ENCODE data around the gene MPL. TPM values are rescaled to one million over a fixed set of nuclear protein-coding genes. Genes with fewer than 3 reads are reported as not detected.
A peak's percentile ranks its signal among the peaks of the same experiment; 100 is the strongest.

The MPL gene
- total and polyA plus RNA-seq, 2 of the 13 experiments (the other 11 are each of a cell fraction or from before 2014, with no cell fraction given) = not detected

DNA sequence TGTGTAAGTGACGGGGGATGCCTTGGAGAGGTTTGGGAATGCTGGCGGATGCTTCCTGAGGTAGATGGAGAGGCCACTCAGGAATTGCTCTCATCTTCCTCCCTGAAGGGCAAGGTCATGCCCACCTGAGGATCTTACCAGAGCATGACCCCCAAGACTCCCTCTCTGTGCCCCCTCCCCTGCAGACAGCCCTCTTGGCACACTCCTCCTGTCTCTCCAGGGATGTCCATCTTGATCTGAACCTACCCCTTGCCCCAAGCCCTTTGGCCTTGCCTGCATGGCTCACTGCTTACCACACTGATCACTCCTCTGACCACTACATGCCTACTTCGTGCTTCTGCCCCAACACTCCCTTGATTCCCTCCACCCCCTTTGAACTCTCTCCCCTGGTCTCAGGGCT is 17.9 kb upstream of the MPL start (continued):
- TF ChIP-seq, protein P1, sequence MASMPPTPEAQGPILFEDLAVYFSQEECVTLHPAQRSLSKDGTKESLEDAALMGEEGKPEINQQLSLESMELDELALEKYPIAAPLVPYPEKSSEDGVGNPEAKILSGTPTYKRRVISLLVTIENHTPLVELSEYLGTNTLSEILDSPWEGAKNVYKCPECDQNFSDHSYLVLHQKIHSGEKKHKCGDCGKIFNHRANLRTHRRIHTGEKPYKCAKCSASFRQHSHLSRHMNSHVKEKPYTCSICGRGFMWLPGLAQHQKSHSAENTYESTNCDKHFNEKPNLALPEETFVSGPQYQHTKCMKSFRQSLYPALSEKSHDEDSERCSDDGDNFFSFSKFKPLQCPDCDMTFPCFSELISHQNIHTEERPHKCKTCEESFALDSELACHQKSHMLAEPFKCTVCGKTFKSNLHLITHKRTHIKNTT (CRISPR knock-in tag; IDR thresholded peaks at IDR 0.05) = no peak
- TF ChIP-seq EZH2 (conservative IDR thresholded peaks at IDR 0.05; ENCODE audit: low read depth, low read length) = no peak
- no peak for TF ChIP-seq KDM5A (IDR thresholded peaks at IDR 0.05; ENCODE audit: borderline replicate concordance, low read length)
- TF ChIP-seq, protein P2, sequence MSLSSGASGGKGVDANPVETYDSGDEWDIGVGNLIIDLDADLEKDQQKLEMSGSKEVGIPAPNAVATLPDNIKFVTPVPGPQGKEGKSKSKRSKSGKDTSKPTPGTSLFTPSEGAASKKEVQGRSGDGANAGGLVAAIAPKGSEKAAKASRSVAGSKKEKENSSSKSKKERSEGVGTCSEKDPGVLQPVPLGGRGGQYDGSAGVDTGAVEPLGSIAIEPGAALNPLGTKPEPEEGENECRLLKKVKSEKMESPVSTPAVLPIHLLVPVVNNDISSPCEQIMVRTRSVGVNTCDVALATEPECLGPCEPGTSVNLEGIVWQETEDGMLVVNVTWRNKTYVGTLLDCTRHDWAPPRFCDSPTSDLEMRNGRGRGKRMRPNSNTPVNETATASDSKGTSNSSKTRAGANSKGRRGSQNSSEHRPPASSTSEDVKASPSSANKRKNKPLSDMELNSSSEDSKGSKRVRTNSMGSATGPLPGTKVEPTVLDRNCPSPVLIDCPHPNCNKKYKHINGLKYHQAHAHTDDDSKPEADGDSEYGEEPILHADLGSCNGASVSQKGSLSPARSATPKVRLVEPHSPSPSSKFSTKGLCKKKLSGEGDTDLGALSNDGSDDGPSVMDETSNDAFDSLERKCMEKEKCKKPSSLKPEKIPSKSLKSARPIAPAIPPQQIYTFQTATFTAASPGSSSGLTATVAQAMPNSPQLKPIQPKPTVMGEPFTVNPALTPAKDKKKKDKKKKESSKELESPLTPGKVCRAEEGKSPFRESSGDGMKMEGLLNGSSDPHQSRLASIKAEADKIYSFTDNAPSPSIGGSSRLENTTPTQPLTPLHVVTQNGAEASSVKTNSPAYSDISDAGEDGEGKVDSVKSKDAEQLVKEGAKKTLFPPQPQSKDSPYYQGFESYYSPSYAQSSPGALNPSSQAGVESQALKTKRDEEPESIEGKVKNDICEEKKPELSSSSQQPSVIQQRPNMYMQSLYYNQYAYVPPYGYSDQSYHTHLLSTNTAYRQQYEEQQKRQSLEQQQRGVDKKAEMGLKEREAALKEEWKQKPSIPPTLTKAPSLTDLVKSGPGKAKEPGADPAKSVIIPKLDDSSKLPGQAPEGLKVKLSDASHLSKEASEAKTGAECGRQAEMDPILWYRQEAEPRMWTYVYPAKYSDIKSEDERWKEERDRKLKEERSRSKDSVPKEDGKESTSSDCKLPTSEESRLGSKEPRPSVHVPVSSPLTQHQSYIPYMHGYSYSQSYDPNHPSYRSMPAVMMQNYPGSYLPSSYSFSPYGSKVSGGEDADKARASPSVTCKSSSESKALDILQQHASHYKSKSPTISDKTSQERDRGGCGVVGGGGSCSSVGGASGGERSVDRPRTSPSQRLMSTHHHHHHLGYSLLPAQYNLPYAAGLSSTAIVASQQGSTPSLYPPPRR (CRISPR knock-in tag; IDR thresholded peaks at IDR 0.05; ENCODE audit: borderline replicate concordance) = no peak

DNA sequence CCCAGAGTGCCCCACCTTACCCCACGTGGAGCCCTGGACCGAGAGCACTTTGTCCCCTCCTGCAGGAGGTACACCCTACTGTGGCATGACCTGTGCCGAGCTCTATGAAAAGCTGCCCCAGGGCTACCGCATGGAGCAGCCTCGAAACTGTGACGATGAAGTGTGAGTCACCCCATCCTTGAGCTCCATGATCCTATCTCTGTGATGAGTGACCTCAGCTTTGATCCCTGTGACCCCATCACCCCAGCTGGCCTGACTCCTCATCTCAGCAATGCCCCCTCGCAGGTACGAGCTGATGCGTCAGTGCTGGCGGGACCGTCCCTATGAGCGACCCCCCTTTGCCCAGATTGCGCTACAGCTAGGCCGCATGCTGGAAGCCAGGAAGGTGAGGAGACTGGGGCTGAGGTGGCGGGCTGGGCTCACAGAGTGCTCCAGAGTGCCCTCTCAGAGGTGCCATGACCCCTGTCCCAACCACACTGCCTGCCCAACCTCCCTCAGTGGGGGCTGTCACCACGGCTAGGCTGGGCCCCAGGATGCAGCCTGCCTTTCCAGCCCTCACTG is 16.2 kb upstream of the MPL start:
- Histone ChIP-seq H4K20me1 (ENCODE audit: insufficient read depth, low read length) (no peaks in the 10 kb centered on the region), H3K27me3 (ENCODE audit: control insufficient read depth in 1 of 2, insufficient read depth in 2 of 2, low read length in 2 of 2) (peaks cover 6 to 26% of the 10 kb centered on the region in 2 experiments; a peak in 4 of 5 replicates), H3K36me3 (replicated peaks in 1 of 2; ENCODE audit: control insufficient read depth in 1 of 2, insufficient read depth in 2 of 2, low read length in 2 of 2) (no peaks in the 10 kb centered on the region), H3K79me2 (ENCODE audit: insufficient read depth, low read length) (no peaks in the 10 kb centered on the region), H3K9ac (ENCODE audit: insufficient read depth, low read depth, low read length) (no peak overlapping the region), H3K4me2 (ENCODE audit: low read depth, low read length) (peak overlapping the region; percentile 13; the same call in 1 of the 2 replicates), H3K4me1 (ENCODE audit: insufficient read depth, low read length) (peaks cover 8% of the 10 kb centered on the region), H3K4me3 (replicated peaks in 1 of 3; ENCODE audit: insufficient read depth in 1 of 3, low read depth in 2 of 3, low read length in 3 of 3) (no peak overlapping the region; a peak in 1 of 6 replicates), H3K27ac (ENCODE audit: extremely low read length, insufficient read depth, low read length) (no peak overlapping the region), H2AFZ (ENCODE audit: low read length) (no peak overlapping the region), H3K9me3 (ENCODE audit: low read length) (no peaks in the 10 kb centered on the region)
- ChIA-PET POLR2A (no interaction called here), CTCF (ENCODE audit: low intra/inter-chr PET ratio, low total read pairs) (no interaction called here)
- 6% methylated on average over 3 of the region's 16 CpGs for WGBS (ENCODE audit: low lambda C conversion rate)
- intact Hi-C loops (cut with micrococcal nuclease; ENCODE audit: unreplicated experiment) (no loop called here), in situ Hi-C loops (cut with HindIII; ENCODE audit: extremely low pct_ligation_motif_present, low pct_unique_long_range_greater_than_20kb) (no loop called here)
- no TSS peak for BruUV-seq (replicated peaks)
- DNase-seq (ENCODE audit: low spot score) (peak; percentile 38), ATAC-seq (peak; percentile 40), FAIRE-seq (no peak)
- TF ChIP-seq ZNF841 (CRISPR knock-in tag; IDR thresholded peaks at IDR 0.05; ENCODE audit: borderline replicate concordance) = no peak
- TF ChIP-seq, protein P3, sequence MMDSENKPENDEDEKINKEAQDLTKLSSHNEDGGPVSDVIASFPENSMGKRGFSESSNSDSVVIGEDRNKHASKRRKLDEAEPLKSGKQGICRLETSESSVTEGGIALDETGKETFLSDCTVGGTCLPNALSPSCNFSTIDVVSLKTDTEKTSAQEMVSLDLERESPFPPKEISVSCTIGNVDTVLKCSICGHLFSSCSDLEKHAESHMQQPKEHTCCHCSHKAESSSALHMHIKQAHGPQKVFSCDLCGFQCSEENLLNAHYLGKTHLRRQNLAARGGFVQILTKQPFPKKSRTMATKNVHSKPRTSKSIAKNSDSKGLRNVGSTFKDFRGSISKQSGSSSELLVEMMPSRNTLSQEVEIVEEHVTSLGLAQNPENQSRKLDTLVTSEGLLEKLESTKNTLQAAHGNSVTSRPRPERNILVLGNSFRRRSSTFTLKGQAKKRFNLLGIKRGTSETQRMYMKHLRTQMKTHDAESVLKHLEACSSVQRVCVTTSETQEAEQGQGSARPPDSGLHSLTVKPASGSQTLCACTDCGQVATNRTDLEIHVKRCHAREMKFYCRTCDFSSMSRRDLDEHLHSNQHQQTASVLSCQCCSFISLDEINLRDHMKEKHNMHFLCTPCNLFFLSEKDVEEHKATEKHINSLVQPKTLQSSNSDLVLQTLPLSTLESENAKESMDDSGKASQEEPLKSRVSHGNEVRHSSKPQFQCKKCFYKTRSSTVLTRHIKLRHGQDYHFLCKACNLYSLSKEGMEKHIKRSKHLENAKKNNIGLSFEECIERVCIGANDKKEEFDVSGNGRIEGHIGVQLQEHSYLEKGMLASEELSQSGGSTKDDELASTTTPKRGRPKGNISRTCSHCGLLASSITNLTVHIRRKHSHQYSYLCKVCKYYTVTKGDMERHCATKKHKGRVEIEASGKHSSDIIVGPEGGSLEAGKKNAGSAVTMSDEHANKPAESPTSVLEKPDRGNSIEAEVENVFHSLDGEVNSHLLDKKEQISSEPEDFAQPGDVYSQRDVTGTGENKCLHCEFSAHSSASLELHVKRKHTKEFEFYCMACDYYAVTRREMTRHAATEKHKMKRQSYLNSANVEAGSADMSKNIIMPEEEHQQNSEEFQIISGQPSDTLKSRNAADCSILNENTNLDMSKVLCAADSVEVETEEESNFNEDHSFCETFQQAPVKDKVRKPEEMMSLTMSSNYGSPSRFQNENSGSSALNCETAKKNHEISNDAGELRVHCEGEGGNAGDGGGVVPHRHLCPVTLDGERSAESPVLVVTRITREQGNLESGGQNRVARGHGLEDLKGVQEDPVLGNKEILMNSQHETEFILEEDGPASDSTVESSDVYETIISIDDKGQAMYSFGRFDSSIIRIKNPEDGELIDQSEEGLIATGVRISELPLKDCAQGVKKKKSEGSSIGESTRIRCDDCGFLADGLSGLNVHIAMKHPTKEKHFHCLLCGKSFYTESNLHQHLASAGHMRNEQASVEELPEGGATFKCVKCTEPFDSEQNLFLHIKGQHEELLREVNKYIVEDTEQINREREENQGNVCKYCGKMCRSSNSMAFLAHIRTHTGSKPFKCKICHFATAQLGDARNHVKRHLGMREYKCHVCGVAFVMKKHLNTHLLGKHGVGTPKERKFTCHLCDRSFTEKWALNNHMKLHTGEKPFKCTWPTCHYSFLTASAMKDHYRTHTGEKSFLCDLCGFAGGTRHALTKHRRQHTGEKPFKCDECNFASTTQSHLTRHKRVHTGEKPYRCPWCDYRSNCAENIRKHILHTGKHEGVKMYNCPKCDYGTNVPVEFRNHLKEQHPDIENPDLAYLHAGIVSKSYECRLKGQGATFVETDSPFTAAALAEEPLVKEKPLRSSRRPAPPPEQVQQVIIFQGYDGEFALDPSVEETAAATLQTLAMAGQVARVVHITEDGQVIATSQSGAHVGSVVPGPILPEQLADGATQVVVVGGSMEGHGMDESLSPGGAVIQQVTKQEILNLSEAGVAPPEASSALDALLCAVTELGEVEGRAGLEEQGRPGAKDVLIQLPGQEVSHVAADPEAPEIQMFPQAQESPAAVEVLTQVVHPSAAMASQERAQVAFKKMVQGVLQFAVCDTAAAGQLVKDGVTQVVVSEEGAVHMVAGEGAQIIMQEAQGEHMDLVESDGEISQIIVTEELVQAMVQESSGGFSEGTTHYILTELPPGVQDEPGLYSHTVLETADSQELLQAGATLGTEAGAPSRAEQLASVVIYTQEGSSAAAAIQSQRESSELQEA (CRISPR knock-in tag; IDR thresholded peaks at IDR 0.05; ENCODE audit: not compliant biosample characterization) = no peak
- TF ChIP-seq AGO2 (optimal IDR thresholded peaks at IDR 0.05; ENCODE audit: low read depth, low read length) = no peak

Data from HepG2 (cell line).